PFSK-1 (cell line): ENCODE results near the gene MRPS18B. TPM values are rescaled to one million over a fixed set of nuclear protein-coding genes. Genes with fewer than 3 reads are reported as not detected.
A peak's percentile ranks its signal among the peaks of the same experiment; 100 is the strongest.

ENCODE experiments used
- FOXP2 ChIP-seq: optimal IDR thresholded peaks from 2 replicates; pipeline ENCODE3; 2011; ENCODE audit warnings: borderline replicate concordance, control low read depth, inconsistent platforms; ENCODE audit not compliant: insufficient read depth; ENCODE audit errors: extremely low read length, extremely low read depth
- POLR2AphosphoS5 ChIP-seq: IDR thresholded peaks from 2 replicates; pipeline ENCODE4 v1.6.1; 2012; ENCODE audit warnings: low read depth, mild to moderate bottlenecking, control low read depth, low read length, moderate library complexity
- REST ChIP-seq, 2 experiments: IDR thresholded peaks; 2 replicates each; pipeline versions ENCODE4 v1.6.1 to v1.8.0; 2011 to 2012; ENCODE audit warnings: low read depth in 2 of 2, low read length in 2 of 2, control low read depth in 1 of 2, inconsistent platforms in 1 of 2, mild to moderate bottlenecking in 1 of 2, moderate library complexity in 1 of 2; ENCODE audit not compliant: insufficient read depth in 1 of 2
- SIN3A ChIP-seq: IDR thresholded peaks from 2 replicates; pipeline ENCODE4 v1.6.1; 2012; ENCODE audit warnings: mild to moderate bottlenecking, low read length, moderate library complexity, borderline replicate concordance; ENCODE audit not compliant: insufficient read depth
- TAF1 ChIP-seq: IDR thresholded peaks from 2 replicates; pipeline ENCODE4 v1.6.1; 2012; ENCODE audit warnings: low read length, control low read depth, borderline replicate concordance; ENCODE audit not compliant: insufficient read depth
- polyA plus RNA-seq: library from polyadenylated mRNA; unstranded; fragments of >200 nt; gene quantifications from one replicate; pipeline ENCODE4 v1.2.1, GENCODE V29; 2012; ENCODE audit warnings: low read depth, missing spikeins; ENCODE audit not compliant: insufficient read length

Gene MRPS18B
- polyA plus RNA-seq = 140 TPM

GRCh38 chr6:30617565-30618269 lies at the start of gene MRPS18B:
MRPS18B (plus strand) TSS chr6:30617840; CDS start chr6:30617866, 26 bp downstream.
- peak; percentile 81 for TF ChIP-seq POLR2AphosphoS5
- TF ChIP-seq FOXP2 = peak; percentile 26
- TF ChIP-seq REST (IDR thresholded peaks at IDR 0.05; ENCODE audit: insufficient read depth in 1 of 2, low read depth in 2 of 2, low read length in 2 of 2) = peak; percentile 26 to 54; a peak in 2 of 4 replicates
- TF ChIP-seq SIN3A = 0 out of 2 replicates have a peak, but pooled peaks have one; percentile 79
- peak; percentile 98 for TF ChIP-seq TAF1

- TF ChIP-seq POLR2AphosphoS5 (no peak), REST (IDR thresholded peaks at IDR 0.05; ENCODE audit: insufficient read depth in 1 of 2, low read depth in 2 of 2, low read length in 2 of 2) (no peak), SIN3A (no peak), FOXP2 (no peak), TAF1 (no peak)
Observed at GRCh38 chr6:30568245-30568644, 49.4 kb upstream of the MRPS18B start.

DNA sequence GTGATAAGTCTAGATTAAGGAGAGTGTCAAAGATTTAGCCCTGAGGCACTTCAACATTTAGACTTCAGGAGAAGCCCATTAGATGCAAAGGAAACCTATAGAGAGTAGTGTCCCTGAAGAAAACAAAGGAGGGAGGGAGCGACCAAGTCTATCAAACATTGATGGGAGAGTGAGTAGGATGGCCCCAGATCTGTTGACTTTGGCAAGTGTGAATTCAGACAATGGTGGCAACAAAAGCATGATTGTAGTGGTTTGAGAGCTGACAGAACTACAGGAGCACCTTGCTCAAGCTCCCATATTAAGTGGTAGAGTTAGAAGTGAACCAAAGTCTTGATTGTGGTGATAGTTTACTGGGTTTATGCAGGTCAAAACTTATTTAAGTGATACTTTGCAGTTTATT lies 47.4 kb upstream of the MRPS18B start:
- TF ChIP-seq SIN3A (no peak; the same call in 1 of the 2 replicates), TAF1 (no peak), FOXP2 (no peak)

DNA sequence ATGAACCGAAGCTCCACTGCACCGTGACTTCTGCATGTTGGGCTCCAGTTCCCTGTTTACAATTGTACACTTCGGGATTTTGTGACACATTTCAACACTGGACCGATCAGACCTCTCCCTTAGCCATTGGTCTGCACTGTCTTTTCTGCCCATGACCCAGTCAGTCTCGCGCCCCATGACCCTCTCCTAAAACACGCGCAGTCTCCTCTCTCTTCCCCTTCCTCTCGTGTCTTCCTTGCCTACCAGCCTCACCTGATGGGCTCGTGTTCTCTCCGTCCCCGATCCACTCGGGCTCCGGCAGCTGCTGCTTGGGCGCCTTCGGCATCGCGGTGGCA lies 46.9 kb upstream of the MRPS18B start:
- TF ChIP-seq FOXP2 = no peak
- TF ChIP-seq POLR2AphosphoS5 = no peak
- no peak for TF ChIP-seq SIN3A
- no peak for TF ChIP-seq TAF1
- no peak for TF ChIP-seq REST (IDR thresholded peaks at IDR 0.05; ENCODE audit: insufficient read depth in 1 of 2, low read depth in 2 of 2, low read length in 2 of 2)

GRCh38 chr6:30571075-30571761 lies 46.4 kb upstream of the MRPS18B start, which contains the start of gene ABCF1:
ABCF1 (plus strand) TSS chr6:30571442; CDS start chr6:30571488, 46 bp downstream.
- peak; percentile 99 for TF ChIP-seq POLR2AphosphoS5
- TF ChIP-seq REST (IDR thresholded peaks at IDR 0.05; ENCODE audit: insufficient read depth in 1 of 2, low read depth in 2 of 2, low read length in 2 of 2) = 0 out of 4 replicates have a peak, but pooled peaks of 1 of the 2 experiments have one; percentile 33
- TF ChIP-seq FOXP2 = peak; percentile 100
- 0 out of 2 replicates have a peak, but pooled peaks have one; percentile 40 for TF ChIP-seq SIN3A
- peak; percentile 67; the same call in 1 of the 2 replicates for TF ChIP-seq TAF1
